Fibroblast of lung (primary cell): ENCODE measurements around the gene NSUN2.

Experiments
- EZH2 ChIP-seq: IDR thresholded peaks from 2 replicates; pipeline ENCODE4 v1.5.1; 2012; ENCODE audit warnings: low read length, control low read depth, mild to moderate bottlenecking; ENCODE audit errors: missing control alignments
- TF ChIP-seq, protein P1 (sequence below), 2 donors: IDR thresholded peaks in 1 of 2; conservative IDR thresholded peaks in 1 of 2; 1 replicate in 1 of 2; 2 replicates in 1 of 2; pipeline ENCODE4 v1.5.1; 2011 to 2012; ENCODE audit warnings: low read length in 2 of 2, control low read depth in 1 of 2, inconsistent platforms in 1 of 2, low read depth in 1 of 2, mild to moderate bottlenecking in 1 of 2

DNA sequence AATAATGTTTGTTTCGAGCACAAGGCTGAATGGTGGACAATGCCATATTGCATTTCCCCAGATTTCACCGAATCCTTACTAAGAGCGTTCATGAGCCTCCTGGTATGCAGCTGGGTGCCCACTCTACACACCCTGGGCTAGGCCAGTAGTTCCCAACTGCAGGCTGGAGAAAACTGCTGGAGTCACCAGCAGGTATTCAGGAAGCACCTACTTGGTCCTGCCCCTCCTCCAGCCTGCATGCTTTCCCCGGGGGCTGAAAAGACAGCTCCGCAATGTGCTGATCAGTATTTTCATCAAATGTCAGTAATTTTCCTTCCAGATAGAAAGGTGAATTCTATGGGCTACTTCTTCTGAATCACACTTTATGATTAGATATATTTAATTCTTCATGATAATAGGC lies 34.8 kb upstream of the NSUN2 start:
- TF ChIP-seq, protein P1, sequence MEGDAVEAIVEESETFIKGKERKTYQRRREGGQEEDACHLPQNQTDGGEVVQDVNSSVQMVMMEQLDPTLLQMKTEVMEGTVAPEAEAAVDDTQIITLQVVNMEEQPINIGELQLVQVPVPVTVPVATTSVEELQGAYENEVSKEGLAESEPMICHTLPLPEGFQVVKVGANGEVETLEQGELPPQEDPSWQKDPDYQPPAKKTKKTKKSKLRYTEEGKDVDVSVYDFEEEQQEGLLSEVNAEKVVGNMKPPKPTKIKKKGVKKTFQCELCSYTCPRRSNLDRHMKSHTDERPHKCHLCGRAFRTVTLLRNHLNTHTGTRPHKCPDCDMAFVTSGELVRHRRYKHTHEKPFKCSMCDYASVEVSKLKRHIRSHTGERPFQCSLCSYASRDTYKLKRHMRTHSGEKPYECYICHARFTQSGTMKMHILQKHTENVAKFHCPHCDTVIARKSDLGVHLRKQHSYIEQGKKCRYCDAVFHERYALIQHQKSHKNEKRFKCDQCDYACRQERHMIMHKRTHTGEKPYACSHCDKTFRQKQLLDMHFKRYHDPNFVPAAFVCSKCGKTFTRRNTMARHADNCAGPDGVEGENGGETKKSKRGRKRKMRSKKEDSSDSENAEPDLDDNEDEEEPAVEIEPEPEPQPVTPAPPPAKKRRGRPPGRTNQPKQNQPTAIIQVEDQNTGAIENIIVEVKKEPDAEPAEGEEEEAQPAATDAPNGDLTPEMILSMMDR (conservative IDR thresholded peaks at IDR 0.05 in 1 of 2, IDR thresholded peaks at IDR 0.05 in 1 of 2; ENCODE audit: low read depth in 1 of 2, low read length in 2 of 2) = no peak
- TF ChIP-seq EZH2 = no peak
